ENCODE results near the gene STAC3. TPM values are rescaled to one million over a fixed set of nuclear protein-coding genes. Genes with fewer than 3 reads are reported as not detected.

STAC3 gene
- total RNA-seq, 1 donor from 2014 or later = 12.1 TPM

DNA sequence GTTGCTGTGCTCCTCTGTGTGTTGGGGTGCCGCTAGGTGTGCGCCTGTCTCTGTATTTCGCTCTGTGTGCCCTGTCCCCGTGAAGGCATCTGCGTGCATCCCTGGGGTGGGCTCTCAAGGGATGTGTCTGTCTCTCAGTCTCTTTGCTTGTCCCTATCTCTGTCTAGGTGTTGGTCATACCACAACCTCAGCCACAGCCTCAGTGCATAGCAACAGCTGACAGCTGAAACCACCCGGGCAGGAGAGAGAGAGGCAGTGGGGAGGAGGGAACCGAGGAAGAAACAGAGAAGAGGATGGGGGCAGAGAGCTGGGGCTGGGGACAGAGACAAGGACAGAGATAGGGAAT, 35.3 kb downstream of the STAC3 start:
- H3K27me3 Mint-ChIP-seq (ENCODE audit: unreplicated experiment) = peaks cover 40% of the 10 kb centered on the region
- TF ChIP-seq, protein P1, sequence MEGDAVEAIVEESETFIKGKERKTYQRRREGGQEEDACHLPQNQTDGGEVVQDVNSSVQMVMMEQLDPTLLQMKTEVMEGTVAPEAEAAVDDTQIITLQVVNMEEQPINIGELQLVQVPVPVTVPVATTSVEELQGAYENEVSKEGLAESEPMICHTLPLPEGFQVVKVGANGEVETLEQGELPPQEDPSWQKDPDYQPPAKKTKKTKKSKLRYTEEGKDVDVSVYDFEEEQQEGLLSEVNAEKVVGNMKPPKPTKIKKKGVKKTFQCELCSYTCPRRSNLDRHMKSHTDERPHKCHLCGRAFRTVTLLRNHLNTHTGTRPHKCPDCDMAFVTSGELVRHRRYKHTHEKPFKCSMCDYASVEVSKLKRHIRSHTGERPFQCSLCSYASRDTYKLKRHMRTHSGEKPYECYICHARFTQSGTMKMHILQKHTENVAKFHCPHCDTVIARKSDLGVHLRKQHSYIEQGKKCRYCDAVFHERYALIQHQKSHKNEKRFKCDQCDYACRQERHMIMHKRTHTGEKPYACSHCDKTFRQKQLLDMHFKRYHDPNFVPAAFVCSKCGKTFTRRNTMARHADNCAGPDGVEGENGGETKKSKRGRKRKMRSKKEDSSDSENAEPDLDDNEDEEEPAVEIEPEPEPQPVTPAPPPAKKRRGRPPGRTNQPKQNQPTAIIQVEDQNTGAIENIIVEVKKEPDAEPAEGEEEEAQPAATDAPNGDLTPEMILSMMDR (IDR thresholded peaks at IDR 0.05; ENCODE audit: partially characterized antibody, unreplicated experiment) = no peak
- H3K4me3 Mint-ChIP-seq (ENCODE audit: unreplicated experiment) = peak overlapping the region; percentile 63
- H3K4me1 Mint-ChIP-seq (ENCODE audit: low read depth, unreplicated experiment) = peaks cover 42% of the 10 kb centered on the region
- H3K27ac Mint-ChIP-seq (ENCODE audit: unreplicated experiment) = peak overlapping the region; percentile 63
- no peak for DNase-seq
- H3K36me3 Mint-ChIP-seq (ENCODE audit: unreplicated experiment) = no peaks in the 10 kb centered on the region
- H3K9me3 Mint-ChIP-seq (ENCODE audit: unreplicated experiment) = peaks cover 32% of the 10 kb centered on the region

DNA sequence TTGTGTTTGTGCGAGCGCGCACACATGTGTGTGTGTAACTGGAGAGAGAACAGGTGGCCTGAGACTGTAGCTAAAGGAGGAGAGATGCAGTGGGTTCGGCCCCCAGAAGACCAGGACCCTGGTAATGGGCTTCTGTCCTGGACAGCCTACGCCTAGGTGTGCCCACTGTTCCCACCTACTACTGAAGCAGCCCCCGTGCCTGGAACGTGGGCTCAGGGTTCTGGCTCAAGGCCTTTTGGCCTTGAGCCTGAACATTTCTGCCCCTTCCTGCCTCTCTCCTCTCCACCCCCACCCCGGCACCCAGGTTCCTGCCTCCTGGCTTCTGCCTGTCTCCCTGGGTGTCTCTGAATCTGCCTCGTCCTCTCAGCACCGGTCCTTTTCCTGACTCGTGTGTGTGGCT, 35.9 kb downstream of the STAC3 start:
- Mint-ChIP-seq H3K4me3 (ENCODE audit: unreplicated experiment) (peak overlapping the region; percentile 62), H3K4me1 (ENCODE audit: low read depth, unreplicated experiment) (peaks cover 40% of the 10 kb centered on the region), H3K27me3 (ENCODE audit: unreplicated experiment) (peaks cover 42% of the 10 kb centered on the region), H3K27ac (ENCODE audit: unreplicated experiment) (no peak overlapping the region), H3K36me3 (ENCODE audit: unreplicated experiment) (no peaks in the 10 kb centered on the region), H3K9me3 (ENCODE audit: unreplicated experiment) (peaks cover 29% of the 10 kb centered on the region)
- DNase-seq = no peak
- TF ChIP-seq, protein P1 (IDR thresholded peaks at IDR 0.05; ENCODE audit: partially characterized antibody, unreplicated experiment) = no peak

DNA sequence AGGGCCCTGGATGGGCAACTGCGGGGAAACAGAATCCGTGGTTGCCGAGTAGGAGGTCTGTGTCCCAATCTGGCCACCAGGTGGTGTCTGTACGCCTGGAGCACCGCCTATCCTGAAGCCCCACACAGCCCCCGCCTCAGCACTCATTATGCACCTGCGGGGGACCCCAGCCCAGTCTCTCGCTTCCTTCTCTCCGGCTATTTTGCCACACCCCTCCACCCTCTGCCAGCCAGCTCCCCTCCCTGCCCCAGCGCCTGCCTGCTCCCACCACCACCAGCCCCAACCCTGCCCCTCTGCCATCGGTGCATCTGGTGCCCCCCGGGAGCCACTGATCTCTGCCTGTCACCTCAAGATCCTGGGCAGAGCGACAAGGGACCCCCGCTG, 36.6 kb downstream of the STAC3 start:
- H3K4me1 Mint-ChIP-seq (ENCODE audit: low read depth, unreplicated experiment) = peaks cover 36% of the 10 kb centered on the region
- peaks cover 30% of the 10 kb centered on the region for H3K9me3 Mint-ChIP-seq (ENCODE audit: unreplicated experiment)
- H3K27me3 Mint-ChIP-seq (ENCODE audit: unreplicated experiment) = peaks cover 39% of the 10 kb centered on the region
- peak; percentile 79 for DNase-seq
- no peaks in the 10 kb centered on the region for H3K36me3 Mint-ChIP-seq (ENCODE audit: unreplicated experiment)
- no peak overlapping the region for H3K27ac Mint-ChIP-seq (ENCODE audit: unreplicated experiment)
- H3K4me3 Mint-ChIP-seq (ENCODE audit: unreplicated experiment) = peak overlapping the region; percentile 70
- TF ChIP-seq, protein P1 (IDR thresholded peaks at IDR 0.05; ENCODE audit: partially characterized antibody, unreplicated experiment) = peak; percentile 69

DNA sequence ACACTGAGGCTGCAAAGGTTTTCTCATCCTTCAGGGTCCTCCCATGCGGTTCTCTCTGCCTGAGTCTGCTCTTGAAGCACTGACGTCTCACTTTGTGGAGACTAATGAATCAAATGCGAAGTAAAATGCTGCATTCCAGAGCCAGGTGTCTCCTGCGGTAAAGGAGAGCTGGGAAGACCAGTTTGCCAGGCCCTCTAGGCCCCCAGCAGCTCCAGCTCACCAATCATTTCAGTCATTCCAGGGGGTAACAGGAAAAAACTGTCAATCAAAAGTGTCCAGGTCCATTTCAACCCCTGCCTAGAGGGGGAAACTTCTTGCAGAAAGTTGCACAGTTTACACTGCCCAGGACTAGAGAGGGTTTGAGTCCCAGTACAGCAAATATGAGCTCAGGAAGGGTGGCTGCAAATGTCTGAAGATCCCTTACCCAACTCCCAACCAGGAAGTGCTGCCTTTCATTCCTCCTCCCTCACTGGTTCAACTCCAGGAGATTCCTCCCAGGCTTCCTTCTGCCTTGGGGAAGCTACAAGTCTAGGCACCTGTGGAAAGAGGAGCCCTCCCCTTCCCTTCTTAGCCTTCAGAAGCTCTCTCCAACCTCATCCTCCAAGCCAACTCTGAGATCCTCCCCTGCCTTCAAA, 37.1 kb downstream of the STAC3 start:
- no peaks in the 10 kb centered on the region for H3K36me3 Mint-ChIP-seq (ENCODE audit: unreplicated experiment)
- DNase-seq = no peak
- H3K9me3 Mint-ChIP-seq (ENCODE audit: unreplicated experiment) = peaks cover 28% of the 10 kb centered on the region
- H3K27ac Mint-ChIP-seq (ENCODE audit: unreplicated experiment) = peak overlapping the region; percentile 8
- H3K4me1 Mint-ChIP-seq (ENCODE audit: low read depth, unreplicated experiment) = peaks cover 31% of the 10 kb centered on the region
- H3K4me3 Mint-ChIP-seq (ENCODE audit: unreplicated experiment) = peak overlapping the region; percentile 70
- H3K27me3 Mint-ChIP-seq (ENCODE audit: unreplicated experiment) = peaks cover 43% of the 10 kb centered on the region
- TF ChIP-seq, protein P1 (IDR thresholded peaks at IDR 0.05; ENCODE audit: partially characterized antibody, unreplicated experiment) = no peak

DNA sequence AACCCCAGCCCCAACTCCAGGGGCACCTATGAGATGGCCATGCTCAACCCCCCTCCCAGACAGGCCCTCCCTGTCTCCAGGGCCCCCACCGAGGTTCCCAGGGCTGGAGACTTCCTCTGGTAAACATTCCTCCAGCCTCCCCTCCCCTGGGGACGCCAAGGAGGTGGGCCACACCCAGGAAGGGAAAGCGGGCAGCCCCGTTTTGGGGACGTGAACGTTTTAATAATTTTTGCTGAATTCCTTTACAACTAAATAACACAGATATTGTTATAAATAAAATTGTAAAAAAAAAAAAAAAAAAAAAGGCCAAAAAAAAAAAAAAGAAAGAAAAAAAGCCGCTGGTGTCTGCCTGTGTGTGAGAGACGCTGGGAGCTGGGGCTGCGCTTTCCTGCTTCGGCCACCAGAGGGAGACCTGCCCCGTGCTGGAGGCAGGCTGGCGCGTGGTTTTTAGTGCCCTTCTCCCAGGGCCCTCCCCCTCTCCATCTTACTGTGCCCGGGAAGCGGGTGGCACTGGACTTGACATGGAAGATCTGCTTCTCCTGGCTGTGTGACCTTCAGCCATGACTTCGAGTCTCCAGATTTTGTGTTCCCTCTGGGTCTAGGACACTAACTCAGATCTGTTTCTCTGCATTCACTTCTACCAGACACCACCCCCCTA, 37.8 kb downstream of the STAC3 start:
- peaks cover 25% of the 10 kb centered on the region for H3K4me1 Mint-ChIP-seq (ENCODE audit: low read depth, unreplicated experiment)
- peaks cover 39% of the 10 kb centered on the region for H3K27me3 Mint-ChIP-seq (ENCODE audit: unreplicated experiment)
- no peaks in the 10 kb centered on the region for H3K36me3 Mint-ChIP-seq (ENCODE audit: unreplicated experiment)
- peak; percentile 91 for DNase-seq
- H3K27ac Mint-ChIP-seq (ENCODE audit: unreplicated experiment) = peak overlapping the region; percentile 8
- H3K9me3 Mint-ChIP-seq (ENCODE audit: unreplicated experiment) = peaks cover 24% of the 10 kb centered on the region
- H3K4me3 Mint-ChIP-seq (ENCODE audit: unreplicated experiment) = peak overlapping the region; percentile 70
- TF ChIP-seq, protein P1 (IDR thresholded peaks at IDR 0.05; ENCODE audit: partially characterized antibody, unreplicated experiment) = peak; percentile 86
